Activated CD8-positive, alpha-beta memory T cell treated with anti-CD3 and anti-CD28 coated beads for 1 hour (primary cell): ENCODE data around the gene CD2.
A peak's percentile ranks its signal among the peaks of the same experiment; 100 is the strongest.

Source experiments
- DNase-seq, 2 donors: peaks; one replicate each; pipeline ENCODE4 v3.0.0-alpha.2; 2020; ENCODE audit warnings: low read depth in 1 of 2; ENCODE audit errors: extremely low read depth in 1 of 2

Gene CD2

DNA sequence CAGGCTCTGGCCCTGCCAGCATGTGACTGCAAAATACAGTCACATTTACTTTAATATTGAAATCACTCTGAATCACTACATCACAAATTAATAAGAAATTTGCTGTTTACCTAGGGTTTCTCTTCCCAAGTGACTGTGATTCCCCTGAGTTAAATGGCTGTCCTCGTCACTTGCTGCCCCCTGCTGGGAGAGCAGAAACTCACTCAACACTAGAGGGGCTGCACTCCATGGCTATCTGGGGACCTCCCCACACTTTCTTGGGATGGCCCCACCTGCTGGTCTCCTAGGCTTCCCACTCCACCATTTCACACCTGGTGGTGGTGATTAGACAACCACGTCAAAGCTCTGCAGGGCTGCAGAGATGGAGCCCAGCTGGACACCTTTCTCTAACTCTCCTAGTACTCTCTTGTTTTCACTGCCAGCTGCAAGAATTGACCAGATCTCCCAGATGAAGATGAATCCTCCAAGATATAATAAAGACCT is 63.4 kb downstream of the CD2 start:
- peak; percentile 61 to 63 for DNase-seq
